GM21529 (cell line): ENCODE results near the gene SLC24A4.

Experiments
- ATAC-seq: cut with Tn5 transposase; IDR thresholded peaks from one replicate; pipeline ENCODE4 v1.9.1; 2021; ENCODE audit not compliant: unreplicated experiment

The SLC24A4 gene

DNA sequence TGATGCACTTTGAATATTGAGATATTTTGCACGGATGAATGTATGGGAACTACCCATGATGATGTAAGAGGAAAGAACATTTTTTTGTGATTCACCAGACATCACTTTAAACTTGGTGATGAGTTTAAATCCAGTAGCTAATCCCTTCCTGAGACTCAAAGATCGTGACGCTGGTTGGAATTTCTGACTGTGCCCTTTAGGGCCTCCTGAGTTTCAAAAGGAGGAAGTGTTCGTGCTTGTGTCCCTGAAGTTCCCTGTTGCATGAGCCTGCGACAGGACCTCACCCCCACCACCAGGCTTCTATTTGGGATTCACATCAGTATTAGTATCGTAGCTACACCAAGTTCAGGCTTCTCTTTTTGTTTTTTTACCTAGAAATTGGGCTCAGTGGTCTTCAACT lies 172.1 kb downstream of the SLC24A4 start:
- ATAC-seq = no peak

DNA sequence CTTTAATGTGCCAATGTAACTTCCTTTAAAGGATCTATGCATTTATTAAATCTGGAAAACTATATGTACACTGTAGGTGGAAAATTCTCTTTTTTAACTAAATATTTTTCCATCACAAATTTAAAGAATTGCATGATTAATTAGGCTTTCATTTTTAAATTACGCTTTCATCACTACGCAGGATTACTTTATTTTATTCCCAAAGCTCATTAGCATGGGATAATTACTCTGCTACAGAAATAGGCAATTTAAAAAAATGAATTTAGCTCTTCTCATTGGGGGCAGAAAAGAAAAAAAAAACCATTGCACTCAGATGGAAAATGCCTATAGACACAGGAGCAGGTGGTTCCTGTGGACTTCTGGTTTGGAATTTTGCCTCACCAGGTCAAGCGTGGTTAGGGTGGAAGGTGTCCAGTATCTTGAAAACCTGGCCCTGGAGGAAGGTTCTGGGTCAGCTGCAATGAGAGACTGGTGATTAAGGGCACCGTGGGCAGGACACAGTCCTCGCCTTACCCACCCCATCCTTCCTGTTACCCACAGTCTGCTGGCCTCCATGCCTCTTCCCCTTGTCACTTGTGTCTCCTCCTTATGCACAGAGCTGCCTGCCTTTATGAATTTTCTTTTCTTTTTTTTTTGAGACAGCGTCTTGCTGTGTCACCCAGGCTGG lies 173.4 kb downstream of the SLC24A4 start:
- no peak for ATAC-seq

DNA sequence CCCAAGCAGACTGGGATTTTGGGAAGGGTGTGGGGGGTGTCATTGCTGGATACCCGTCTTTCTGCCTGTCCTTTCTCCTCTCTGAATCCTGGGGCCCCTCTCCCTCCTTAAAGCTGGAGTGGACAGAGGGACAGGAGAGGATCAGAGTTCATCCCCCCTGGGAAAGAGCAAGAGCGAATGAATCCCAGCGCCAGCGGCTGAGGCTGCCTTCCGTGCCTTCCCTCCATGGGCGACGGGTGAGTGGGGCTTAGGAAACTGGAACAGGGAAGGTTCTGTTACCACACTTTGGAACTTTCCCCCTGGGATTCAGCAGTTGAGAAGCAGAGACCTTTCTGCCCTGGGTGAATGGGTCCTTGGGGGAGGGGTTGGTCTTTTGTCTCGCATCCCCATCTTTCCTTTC lies 174.4 kb downstream of the SLC24A4 start:
- no peak for ATAC-seq

DNA sequence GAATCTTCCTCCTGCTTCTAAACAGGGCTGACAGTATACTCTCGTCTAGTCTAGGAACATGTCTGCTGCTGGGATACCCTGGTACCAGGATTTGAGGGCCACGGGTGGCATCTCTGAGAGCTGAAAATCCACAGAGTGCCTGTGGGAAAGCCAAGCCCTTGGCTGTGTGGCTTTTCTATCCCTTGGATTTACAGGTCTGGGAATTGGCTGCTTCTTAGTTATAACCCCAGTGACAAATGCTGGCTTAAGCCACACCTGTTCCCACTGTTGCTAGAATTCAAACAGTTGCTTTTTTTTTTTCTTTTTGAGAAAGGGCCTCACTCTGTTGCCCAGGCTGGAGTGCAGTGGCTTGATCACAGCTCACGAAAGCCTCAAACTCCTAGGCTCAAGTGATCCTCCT lies 176.3 kb downstream of the SLC24A4 start:
- no peak for ATAC-seq

DNA sequence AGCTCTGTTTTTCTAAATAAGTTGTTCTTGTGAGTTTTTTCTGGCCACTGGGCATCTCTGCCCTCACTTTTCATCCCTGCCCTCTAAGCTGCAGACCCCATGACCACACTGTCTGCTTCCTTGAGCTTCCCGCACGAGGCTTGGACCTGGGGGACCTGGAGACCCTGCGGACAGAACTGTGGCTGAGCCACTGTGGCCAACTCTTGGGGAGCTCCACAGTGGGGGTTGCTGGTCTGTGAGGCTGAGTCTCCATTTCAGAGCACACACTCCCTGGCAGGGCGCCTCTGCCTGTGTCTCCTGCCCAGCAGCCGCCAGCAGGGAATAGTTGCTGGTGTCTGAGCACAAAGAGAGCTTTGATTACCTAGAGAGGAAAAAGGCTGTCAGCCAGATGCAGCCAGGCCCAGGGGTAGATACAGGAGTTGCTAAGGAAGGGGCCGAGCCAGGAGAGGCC lies 177.6 kb downstream of the SLC24A4 start:
- ATAC-seq = no peak

DNA sequence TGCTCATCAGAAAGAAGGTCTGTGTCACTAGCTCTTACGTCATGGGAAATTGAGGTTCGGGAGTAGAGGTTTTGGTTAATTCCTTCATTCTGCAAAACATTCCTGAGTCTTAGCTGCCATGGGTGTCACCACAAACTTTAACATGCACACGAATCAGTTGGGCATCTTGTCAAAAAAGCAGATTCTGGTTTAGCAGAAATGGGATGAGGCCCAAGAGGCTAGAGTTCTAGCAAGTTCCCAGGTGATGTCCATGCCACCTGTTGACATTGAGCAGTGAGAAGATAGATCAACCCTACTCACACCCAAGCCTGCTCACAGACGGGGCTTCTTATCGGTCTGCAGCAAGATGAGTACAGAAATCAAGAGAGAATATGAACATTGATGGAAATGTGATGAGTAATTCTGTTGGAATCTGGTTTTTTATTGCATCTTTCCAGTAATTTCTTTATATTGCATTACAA lies 179.0 kb downstream of the SLC24A4 start:
- ATAC-seq = no peak

DNA sequence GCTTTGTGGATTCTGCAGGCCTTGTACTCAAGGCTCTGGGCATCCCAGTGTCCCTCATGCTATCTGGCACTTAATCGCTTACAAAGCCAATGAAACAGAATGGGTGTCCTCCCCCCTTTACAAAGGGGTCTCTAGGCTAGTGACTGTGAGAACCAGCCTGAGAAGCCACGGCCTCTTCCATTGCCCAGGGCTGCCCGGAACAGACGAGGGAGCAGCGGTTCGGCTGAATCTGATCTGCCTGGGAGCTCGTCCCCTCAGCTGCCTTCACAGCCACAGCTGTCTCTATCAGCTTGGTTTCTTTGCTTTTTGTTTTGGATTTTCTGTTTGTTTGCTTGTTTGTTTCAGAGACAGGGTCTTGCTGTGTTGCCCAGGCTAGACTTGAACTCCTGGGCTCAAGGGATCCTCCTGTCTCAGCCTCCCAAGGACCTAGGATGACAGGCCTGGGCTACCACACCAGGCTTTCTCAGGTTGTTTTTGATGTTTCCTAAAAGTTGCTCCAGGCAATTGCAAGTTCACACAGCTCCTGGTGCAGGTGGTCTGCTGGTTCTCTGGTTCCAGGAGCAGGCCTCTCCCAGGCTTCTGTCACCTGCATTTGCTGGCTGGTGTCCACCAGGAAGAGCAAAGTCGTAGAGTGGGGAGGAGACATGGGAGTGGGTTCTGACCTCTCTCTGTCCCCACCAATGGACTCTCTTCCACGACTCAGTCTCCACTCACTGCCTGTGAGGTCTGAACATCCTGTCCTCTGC lies 179.7 kb downstream of the SLC24A4 start:
- no peak for ATAC-seq

DNA sequence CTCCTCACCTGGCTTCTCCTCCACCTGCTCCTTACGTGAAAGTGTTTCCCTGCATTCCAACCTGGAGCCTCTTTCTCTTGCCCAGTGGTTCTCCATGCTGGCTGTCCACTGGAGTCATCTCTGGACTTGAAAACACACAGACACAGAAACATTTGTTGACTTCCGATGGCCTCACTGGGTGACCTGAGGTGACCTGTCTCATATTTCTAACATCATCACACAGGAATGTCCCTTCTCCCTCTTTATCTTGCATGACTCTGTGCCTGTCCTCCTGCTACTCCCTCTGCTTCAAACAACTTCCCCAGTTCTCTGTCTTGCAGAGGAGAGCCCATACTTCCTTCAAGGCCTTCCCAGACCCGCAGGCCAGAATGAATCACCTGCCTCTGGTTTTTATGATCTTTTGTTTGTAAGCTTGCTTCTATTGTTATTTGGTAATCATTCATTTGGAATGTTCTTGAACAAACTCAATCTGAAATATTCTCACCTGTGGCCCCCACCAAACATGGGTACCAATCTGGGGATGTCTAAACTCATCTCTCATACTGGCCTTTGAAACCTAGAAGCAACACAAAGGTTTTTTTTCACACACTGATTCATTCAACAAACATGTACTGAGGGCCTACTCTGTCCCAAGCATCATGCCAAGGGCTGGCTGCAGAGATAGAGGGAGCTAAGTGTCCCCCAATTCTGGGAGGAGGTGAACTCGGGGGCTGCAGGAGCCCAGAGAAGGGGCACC lies 181.0 kb downstream of the SLC24A4 start:
- ATAC-seq = no peak

DNA sequence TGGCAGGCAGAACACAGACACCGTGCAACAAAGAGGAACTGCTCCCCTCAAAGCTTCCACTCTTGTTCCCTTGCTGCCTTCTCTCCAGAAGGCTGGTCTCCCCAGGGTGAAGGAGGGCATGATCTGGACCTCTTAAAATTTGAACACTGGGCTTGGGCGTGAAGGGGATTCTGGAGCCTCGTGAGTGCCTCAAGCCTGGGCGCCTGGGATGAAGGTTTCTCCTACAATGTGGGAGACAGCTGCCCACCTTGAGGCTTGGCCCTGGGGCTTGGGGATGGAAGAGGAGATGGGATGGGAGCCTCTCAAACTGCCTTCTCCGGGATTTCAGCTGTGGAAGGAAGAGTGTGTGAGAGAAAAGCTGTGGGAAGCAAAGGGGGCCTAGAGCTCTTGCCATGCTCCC lies 182.9 kb downstream of the SLC24A4 start:
- ATAC-seq = no peak

DNA sequence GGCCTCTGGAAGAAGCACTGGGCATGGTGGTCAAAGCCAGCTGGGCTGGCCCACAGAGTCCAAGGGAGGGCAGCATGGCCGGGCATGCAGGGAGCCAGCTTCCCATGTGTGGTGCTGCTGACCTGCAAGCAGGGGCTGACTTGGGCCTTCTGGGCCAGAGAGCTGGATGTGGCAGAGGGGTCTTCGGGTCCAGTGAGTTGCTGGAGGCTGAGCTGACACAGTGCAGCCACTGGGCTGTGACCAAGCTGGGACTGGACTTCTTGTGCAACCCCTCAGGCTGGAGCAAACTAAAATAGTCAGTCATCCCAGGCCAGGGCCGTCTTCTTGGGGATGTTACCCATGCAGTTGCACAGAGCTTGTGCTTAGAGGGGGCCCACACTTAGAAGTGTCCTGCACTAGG lies 183.3 kb downstream of the SLC24A4 start:
- ATAC-seq = no peak

DNA sequence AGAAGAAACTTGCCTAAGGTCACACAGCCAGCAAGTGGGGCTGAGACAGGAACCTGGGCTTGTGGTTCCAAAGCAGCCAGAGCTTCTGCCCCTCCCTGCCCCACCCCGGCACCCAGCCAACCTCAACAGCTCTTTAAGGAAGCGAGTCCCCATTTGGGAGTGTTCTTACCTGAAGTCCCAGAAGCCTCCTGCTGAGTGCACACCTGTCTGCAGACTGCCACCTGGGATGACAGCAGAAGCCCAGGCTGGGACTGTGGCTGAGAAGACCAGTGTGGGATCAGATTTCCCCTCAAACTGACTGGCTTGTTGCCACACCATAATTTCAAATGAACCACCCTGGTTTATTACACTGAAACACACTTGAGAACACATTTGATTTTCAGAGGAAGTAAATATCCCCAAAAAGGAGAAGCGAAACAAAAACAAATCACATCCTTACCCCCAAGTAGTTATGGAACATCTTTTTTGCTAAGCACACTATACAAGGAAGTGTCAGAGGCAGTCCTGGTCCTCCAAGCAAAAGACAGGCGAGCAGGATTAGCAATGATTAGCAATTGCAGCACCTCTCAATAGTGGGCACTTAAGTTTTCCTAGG lies 184.3 kb downstream of the SLC24A4 start:
- ATAC-seq = peak; percentile 58

DNA sequence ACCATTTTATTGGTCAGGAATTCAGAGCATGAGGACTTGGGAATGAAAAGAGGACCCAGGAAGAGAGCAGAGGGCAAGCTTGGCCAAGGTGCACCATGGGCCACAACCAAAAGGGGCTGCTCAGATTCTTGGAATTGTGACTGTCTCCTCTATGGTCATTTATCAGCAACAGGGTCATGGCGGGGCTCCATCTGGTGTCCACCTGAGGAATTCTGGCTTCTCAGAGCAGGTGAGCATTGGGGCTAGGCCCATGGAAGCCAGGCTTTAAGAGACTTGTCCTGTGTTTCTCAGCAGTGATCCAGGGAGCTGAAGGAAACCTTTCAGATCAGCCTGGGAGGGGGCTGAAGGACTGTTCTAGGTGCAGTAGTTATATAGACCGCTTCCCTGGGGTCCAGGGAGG lies 188.0 kb downstream of the SLC24A4 start:
- no peak for ATAC-seq

DNA sequence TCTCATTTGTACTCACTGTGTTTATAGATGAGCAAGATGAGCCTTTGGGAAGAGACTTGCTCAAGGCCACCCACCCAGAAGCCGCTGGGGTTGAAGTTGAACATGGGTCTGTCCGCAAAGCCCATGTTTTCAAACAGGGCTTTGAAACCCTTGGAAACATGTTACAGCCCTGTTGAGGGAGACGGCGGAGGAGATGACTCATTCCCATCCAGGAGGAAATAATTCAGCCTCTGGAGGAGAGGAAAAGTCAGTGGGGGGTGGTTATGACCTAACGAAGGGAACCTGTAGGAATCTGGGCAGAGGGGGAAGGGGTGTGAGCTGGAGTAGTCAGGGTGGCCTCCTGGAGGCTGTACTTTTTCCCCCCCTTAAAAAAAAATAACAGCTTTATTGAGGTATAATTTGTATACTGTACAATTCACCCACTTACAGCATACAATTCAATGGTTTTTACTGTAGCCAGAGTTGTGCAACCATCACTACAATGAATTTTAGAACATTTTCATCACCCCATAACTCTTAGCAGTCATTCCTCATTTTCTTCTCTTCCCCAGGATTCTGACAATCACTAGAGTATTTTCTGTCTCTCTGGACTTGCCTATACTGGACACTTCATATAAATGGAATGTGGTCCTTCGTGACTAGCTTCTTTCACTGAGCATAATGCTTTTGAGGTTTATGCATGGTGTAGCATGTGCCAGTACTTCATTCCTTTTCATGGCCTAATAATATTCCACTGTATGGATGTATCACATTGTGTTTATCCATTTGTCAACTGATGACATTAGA lies 188.7 kb downstream of the SLC24A4 start:
- no peak for ATAC-seq

DNA sequence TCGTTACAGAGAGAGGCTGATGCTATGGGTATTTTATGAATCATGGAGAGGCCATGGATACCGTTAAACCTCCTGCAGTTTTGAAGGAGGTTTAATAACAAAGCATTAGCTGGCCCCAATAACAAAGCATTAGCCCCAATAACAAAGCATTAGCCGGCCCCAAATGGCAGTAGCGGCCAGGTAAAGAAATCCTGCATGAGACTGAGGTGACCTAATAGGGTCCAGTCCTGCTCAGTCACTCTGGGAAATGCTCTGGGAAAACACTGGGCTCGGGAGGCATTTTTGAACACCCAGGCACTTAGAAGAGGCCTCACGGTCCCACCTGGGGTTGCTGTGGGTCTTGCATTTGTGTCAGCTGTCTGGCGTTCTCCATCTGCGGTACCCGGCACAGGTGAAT lies 189.8 kb downstream of the SLC24A4 start:
- no peak for ATAC-seq

DNA sequence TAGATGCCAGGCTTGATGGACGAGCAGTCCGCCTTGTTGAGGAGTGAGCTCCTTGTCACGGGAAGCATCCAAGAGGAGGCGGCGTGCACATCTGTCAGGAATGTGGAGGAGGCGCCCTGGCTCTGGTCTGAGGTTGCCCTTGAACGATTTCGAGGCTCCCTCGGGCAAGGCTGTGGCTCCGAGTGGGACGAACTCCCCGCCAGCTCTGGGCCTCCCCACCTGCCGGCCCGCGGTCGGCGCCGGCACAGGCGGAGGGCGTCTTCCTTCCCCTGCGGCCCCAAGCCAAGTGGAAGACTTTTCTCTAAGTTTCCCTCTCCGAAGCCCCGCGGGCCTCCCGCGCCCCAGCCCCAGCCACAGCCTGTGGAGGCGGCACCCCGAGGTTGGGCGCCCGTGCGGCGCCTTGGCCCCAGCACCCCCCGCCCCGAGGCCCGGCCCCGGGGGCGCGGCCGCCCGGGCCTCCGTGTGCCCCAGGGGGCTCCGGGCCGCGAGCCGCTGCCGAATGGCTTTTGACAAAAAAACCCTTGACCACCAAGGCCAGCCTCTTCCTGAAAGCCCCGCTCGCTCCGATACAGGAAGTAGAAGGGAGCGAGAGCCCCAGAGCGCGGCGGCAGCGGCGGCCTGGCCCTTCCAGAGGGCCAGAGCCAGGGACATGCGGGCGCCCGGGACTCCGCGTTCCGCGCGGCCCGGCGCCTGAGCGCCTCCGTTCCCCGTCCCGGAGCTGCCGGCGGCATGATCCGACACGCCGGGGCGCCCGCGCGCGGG lies 190.4 kb downstream of the SLC24A4 start, which contains the start of gene RIN3:
Gene RIN3 (plus strand): TSS at position 578 of the 762 bp plus-strand sequence. CDS start 152 bp downstream, at position 730.
- ATAC-seq = peak; percentile 79

DNA sequence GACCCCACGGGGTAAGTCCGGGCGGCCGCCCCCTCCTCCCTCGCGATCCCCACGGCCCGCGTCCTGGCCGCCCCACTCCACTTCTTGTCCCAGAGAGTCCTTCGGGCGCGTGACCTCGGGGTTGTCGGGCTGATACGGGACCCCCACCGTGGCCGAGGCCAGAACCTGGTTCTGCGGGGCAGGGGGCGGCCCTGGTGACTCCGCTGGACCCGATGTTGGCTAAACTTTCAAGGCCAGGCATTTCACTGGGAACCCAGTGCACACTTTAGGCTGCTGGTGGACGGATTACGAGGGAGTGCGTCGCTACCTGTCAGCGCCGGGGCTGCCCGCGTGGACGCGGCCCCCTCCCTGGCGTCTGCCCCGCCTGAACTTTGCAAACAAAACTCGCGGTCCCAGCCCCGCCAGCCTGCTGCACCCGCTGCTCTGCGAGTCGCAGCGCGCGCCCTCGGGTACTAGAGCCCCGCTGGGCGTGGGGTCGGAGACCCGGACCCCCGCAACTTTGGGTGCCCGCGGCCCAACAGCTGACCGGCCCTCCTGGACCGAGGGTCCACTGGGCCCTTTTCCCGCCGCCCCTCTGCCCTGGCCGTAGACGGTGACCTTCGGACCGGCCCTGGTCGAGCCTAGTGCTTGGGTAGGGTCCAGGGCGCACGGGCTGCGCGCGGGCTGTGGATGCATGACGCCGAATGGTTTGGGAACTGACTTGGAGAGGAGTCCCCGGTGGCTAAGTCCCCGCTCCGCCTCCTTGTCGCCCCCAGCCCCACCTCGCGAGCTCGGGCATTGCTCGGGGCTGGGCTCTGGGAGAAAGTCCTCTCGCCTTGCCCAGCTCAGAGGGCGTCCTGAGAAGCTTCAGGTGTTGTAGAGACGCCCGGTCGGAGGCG lies 191.2 kb downstream of the SLC24A4 start:
- ATAC-seq = peak; percentile 29

DNA sequence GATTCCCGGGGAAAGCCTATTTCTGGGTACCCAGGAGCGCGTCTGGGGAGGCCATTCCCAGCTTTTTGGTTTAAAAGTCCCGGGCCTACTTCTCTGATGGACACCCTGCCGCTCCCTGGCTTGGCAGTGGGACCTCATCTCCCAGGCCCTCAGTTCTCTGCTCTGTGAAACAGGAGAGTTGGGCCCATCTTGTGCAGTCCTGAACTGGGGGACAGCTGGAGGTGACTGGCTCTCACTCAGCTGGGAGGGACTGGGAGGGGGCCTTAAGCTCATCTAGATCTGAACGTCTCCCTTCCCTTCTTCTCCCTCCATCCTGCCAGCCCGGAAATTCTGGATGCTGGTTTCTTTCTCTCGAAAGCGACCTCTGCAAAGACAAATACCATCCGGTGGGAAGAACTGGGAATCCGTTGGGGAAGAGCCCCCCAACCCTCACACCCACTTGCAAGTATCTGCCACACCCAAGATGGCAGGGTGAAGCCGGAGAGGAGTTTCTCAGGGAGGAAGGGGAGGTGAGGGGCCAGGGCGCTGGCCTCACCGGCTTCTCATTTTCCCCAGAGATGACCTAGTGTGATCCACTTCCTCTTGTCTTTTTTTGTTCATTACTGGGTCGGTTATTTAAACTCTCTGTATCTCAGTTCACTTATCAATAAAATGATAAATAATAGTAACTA lies 192.0 kb downstream of the SLC24A4 start:
- no peak for ATAC-seq
